ENCODE measurements around the gene ATF7IP2.

- TF ChIP-seq CTCF (IDR thresholded peaks at IDR 0.05) (no peak), POLR2AphosphoS5 (IDR thresholded peaks at IDR 0.05) (no peak), POLR2A (IDR thresholded peaks at IDR 0.05) (no peak)
Observed at GRCh38 chr16:10345629-10346028, 40.2 kb upstream of the ATF7IP2 start.

Data from sigmoid colon (tissue), 4 donors.